Esophagus squamous epithelium (tissue), 5 donors: ENCODE measurements around the gene CXCL11. TPM values are rescaled to one million over a fixed set of nuclear protein-coding genes. Genes with fewer than 3 reads are reported as not detected.

Experiments
- DNase-seq: peaks from one replicate; lab custom pipeline; 2025; lab: John Stamatoyannopoulos, UW
- H3K27ac ChIP-seq, 4 donors: fragments of 200-600 bp; sonication (generic); one replicate each; pipeline ENCODE4 v1.5.1; 2016 to 2019; ENCODE audit warnings: mild to moderate bottlenecking in 1 of 4
- H3K27me3 ChIP-seq, 4 donors: fragments of 200-600 bp; sonication (generic); 1 replicate in 3 of 4; 2 replicates in 1 of 4; pipeline versions ENCODE4 v1.5.1 to v1.6.0; 2017 to 2021; ENCODE audit warnings: antibody characterized with exemption in 1 of 4
- H3K36me3 ChIP-seq, 3 donors: fragments of 200-600 bp; sonication (generic); one replicate each; pipeline ENCODE4 v1.5.1; 2016 to 2019
- H3K4me1 ChIP-seq, 3 donors: fragments of 200-600 bp; sonication (generic); one replicate each; pipeline ENCODE4 v1.5.1; 2017 to 2019
- H3K4me3 ChIP-seq, 4 donors: fragments of 200-600 bp; sonication (generic); 1 replicate in 3 of 4; 2 replicates in 1 of 4; pipeline ENCODE4 v1.5.1; 2016 to 2019; ENCODE audit warnings: mild to moderate bottlenecking in 2 of 4, moderate library complexity in 1 of 4
- H3K9me3 ChIP-seq, 3 donors: fragments of 200-600 bp; sonication (generic); one replicate each; pipeline ENCODE4 v1.5.1; 2016 to 2019
- POLR2A ChIP-seq, 4 donors: fragments of 450-650 bp; IDR thresholded peaks; one replicate each; pipeline ENCODE4 v1.6.1; 2017; ENCODE audit warnings: antibody characterized with exemption in 4 of 4, mild to moderate bottlenecking in 4 of 4, moderate library complexity in 3 of 4
- WGBS, 2 donors: methylation state at CpG; one replicate each; pipeline ENCODE4 v1.1.5; 2018; 5-methylcytosine and 5-hydroxymethylcytosine counted together
- intact Hi-C: fragments of 100-400 bp; cut with DNase I; formaldehyde crosslinking; loops from one replicate; pipeline ENCODE4 v1.15.0; 2022
- total RNA-seq, 4 donors: library from RNA; depleted of rRNA; stranded (reverse); fragments of >200 nt; gene quantifications; one replicate each; pipeline ENCODE4 v1.1.0, GENCODE V29; 2016
- TF ChIP-seq, protein P1 (sequence below), 6 experiments: fragments of 450-650 bp in 4 of 6; fragments of 200-600 bp in 2 of 6; sonication (generic) in 2 of 6; IDR thresholded peaks; one replicate each; pipeline ENCODE4 v1.5.1; 2016 to 2019; ENCODE audit warnings: antibody characterized with exemption in 6 of 6, mild to moderate bottlenecking in 4 of 6, moderate library complexity in 4 of 6
- donor health status: DM: yes; HTN: yes; CAD: no.

The CXCL11 gene
- total RNA-seq, 4 donors from 2014 or later, result 0.26 TPM; not detected in 3

GRCh38 chr4:76036855-76037254 lies 985 bp upstream of the CXCL11 start:
- H3K4me3 ChIP-seq, result no peak overlapping the region
- no peaks in the 10 kb centered on the region for H3K4me1 ChIP-seq
- DNase-seq, result no peak
- H3K27ac ChIP-seq, result no peak overlapping the region
- H3K9me3 ChIP-seq, result no peaks in the 10 kb centered on the region
- intact Hi-C loops, result no loop called here
- TF ChIP-seq, protein P1, sequence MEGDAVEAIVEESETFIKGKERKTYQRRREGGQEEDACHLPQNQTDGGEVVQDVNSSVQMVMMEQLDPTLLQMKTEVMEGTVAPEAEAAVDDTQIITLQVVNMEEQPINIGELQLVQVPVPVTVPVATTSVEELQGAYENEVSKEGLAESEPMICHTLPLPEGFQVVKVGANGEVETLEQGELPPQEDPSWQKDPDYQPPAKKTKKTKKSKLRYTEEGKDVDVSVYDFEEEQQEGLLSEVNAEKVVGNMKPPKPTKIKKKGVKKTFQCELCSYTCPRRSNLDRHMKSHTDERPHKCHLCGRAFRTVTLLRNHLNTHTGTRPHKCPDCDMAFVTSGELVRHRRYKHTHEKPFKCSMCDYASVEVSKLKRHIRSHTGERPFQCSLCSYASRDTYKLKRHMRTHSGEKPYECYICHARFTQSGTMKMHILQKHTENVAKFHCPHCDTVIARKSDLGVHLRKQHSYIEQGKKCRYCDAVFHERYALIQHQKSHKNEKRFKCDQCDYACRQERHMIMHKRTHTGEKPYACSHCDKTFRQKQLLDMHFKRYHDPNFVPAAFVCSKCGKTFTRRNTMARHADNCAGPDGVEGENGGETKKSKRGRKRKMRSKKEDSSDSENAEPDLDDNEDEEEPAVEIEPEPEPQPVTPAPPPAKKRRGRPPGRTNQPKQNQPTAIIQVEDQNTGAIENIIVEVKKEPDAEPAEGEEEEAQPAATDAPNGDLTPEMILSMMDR (IDR thresholded peaks at IDR 0.05), result no peak
- TF ChIP-seq POLR2A (IDR thresholded peaks at IDR 0.05), result no peak
- no peaks in the 10 kb centered on the region for H3K27me3 ChIP-seq
- no peaks in the 10 kb centered on the region for H3K36me3 ChIP-seq
- WGBS, 2 donors, result 85% methylated on average over 3 of the region's 3 CpGs; no CpG with 5 or more reads in 1 of the 2 donors

GRCh38 chr4:76035141-76035540 lies 729 bp downstream of the CXCL11 start:
- no peaks in the 10 kb centered on the region for H3K4me1 ChIP-seq
- H3K9me3 ChIP-seq, result no peaks in the 10 kb centered on the region
- no peak overlapping the region for H3K4me3 ChIP-seq
- intact Hi-C loops, result no loop called here
- no peak overlapping the region for H3K27ac ChIP-seq
- no peak for DNase-seq
- no peaks in the 10 kb centered on the region for H3K36me3 ChIP-seq
- 49 to 60% methylated on average over 3 of the region's 3 CpGs for WGBS, 2 donors
- TF ChIP-seq POLR2A (IDR thresholded peaks at IDR 0.05), result no peak
- TF ChIP-seq, protein P1 (IDR thresholded peaks at IDR 0.05), result no peak
- no peaks in the 10 kb centered on the region for H3K27me3 ChIP-seq

DNA sequence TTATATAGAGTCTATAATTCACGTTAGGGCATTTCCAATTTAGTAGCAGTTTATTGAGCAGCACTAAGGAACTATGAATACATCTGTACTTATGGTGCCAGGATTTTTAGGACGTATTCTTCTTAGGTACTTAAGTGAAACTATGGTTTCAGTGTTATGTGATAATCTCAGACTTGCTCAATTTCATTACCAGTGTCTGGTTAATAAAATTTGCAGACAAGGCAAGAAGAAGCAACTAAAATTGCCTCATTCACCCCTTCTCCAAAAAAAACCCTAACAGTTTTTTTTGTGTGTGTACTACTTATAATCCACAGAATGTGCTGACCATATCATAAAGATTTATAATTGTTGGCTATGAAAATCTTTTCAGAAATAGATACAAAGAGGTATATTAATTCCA lies 6.6 kb downstream of the CXCL11 start:
- Histone ChIP-seq H3K4me1 (peaks cover 0 to 9% (median 0%) of the 10 kb centered on the region in 3 donors), H3K9me3 (no peaks in the 10 kb centered on the region), H3K27ac (no peak overlapping the region), H3K36me3 (no peaks in the 10 kb centered on the region), H3K4me3 (no peak overlapping the region), H3K27me3 (no peaks in the 10 kb centered on the region)
- intact Hi-C loops, result no loop called here
- DNase-seq, result no peak
- no peak for TF ChIP-seq POLR2A (IDR thresholded peaks at IDR 0.05)
- TF ChIP-seq, protein P1 (IDR thresholded peaks at IDR 0.05), result no peak
- 64 to 74% methylated on average over 2 of the region's 2 CpGs for WGBS, 2 donors

GRCh38 chr4:76028350-76028765 lies 7.5 kb downstream of the CXCL11 start:
- no peak overlapping the region for H3K27ac ChIP-seq
- H3K36me3 ChIP-seq, result no peaks in the 10 kb centered on the region
- H3K4me3 ChIP-seq, result peak overlapping the region in 3 of 4 donors; percentile 15 to 54 (median 28)
- DNase-seq, result no peak
- H3K27me3 ChIP-seq, result no peaks in the 10 kb centered on the region
- WGBS, 2 donors, result 1 to 5% methylated on average over 6 of the region's 6 CpGs
- intact Hi-C loops, result no loop called here
- TF ChIP-seq POLR2A (IDR thresholded peaks at IDR 0.05), result no peak
- TF ChIP-seq, protein P1 (IDR thresholded peaks at IDR 0.05), result no peak
- H3K4me1 ChIP-seq, result peaks cover 0 to 11% (median 0%) of the 10 kb centered on the region in 3 donors
- H3K9me3 ChIP-seq, result no peaks in the 10 kb centered on the region

- no peak overlapping the region for H3K27ac ChIP-seq
- TF ChIP-seq, protein P1 (IDR thresholded peaks at IDR 0.05), result no peak
- TF ChIP-seq POLR2A (IDR thresholded peaks at IDR 0.05), result no peak
- H3K4me3 ChIP-seq, result no peak overlapping the region
- H3K27me3 ChIP-seq, result no peaks in the 10 kb centered on the region
- no peaks in the 10 kb centered on the region for H3K36me3 ChIP-seq
- peaks cover 0 to 12% (median 0%) of the 10 kb centered on the region in 3 donors for H3K4me1 ChIP-seq
- no peak for DNase-seq
- no peaks in the 10 kb centered on the region for H3K9me3 ChIP-seq
- 68 to 73% methylated on average over 4 of the region's 4 CpGs for WGBS, 2 donors
- intact Hi-C loops, result no loop called here
Measured at GRCh38 chr4:76024065-76024464, 11.8 kb downstream of the CXCL11 start.
